Suprapubic skin (tissue), 4 donors: Measurements from ENCODE around the gene C11orf42. TPM values are rescaled to one million over a fixed set of nuclear protein-coding genes. Genes with fewer than 3 reads are reported as not detected.

Source experiments
- DNase-seq, 2 donors: peaks; one replicate each; pipeline ENCODE4 v3.0.0-alpha.2; 2019; ENCODE audit warnings: low spot score in 2 of 2
- H3K27ac ChIP-seq: fragments of 200-600 bp; sonication (generic); one replicate; pipeline ENCODE4 v1.5.1; 2019
- H3K27me3 ChIP-seq: fragments of 200-600 bp; sonication (generic); one replicate; pipeline ENCODE4 v1.5.1; 2019
- H3K36me3 ChIP-seq: fragments of 200-600 bp; sonication (generic); one replicate; pipeline ENCODE4 v1.5.1; 2019
- H3K4me1 ChIP-seq: fragments of 200-600 bp; sonication (generic); one replicate; pipeline ENCODE4 v1.5.1; 2019
- H3K4me3 ChIP-seq: fragments of 200-600 bp; sonication (generic); one replicate; pipeline ENCODE4 v1.5.1; 2019; ENCODE audit warnings: mild to moderate bottlenecking
- H3K9me3 ChIP-seq: fragments of 200-600 bp; sonication (generic); one replicate; pipeline ENCODE4 v1.5.1; 2019
- EP300 ChIP-seq: sonication (generic); formaldehyde crosslinking; IDR thresholded peaks from one replicate; pipeline ENCODE4 v1.6.1; 2017; ENCODE audit warnings: antibody characterized with exemption
- POLR2A ChIP-seq, 2 donors: fragments of 450-650 bp; IDR thresholded peaks; one replicate each; pipeline ENCODE4 v1.6.1; 2017; ENCODE audit warnings: antibody characterized with exemption in 2 of 2, mild to moderate bottlenecking in 2 of 2, moderate library complexity in 2 of 2
- POLR2AphosphoS5 ChIP-seq, 3 donors: sonication (generic); formaldehyde crosslinking; IDR thresholded peaks; one replicate each; pipeline ENCODE4 v1.6.1; 2017; ENCODE audit warnings: antibody characterized with exemption in 3 of 3
- WGBS: methylation state at CpG from one replicate; pipeline ENCODE4 v1.1.5; 2018; 5-methylcytosine and 5-hydroxymethylcytosine counted together
- total RNA-seq, 4 donors: library from RNA; depleted of rRNA; stranded (reverse); fragments of >200 nt; gene quantifications; one replicate each; pipeline ENCODE4 v1.1.0, GENCODE V29; 2016
- TF ChIP-seq, protein P1 (sequence below), 2 donors: fragments of 200-600 bp in 1 of 2; fragments of 450-650 bp in 1 of 2; sonication (generic) in 1 of 2; IDR thresholded peaks; one replicate each; pipeline ENCODE4 v1.5.1; 2016 to 2019; ENCODE audit warnings: antibody characterized with exemption in 2 of 2, mild to moderate bottlenecking in 1 of 2, moderate library complexity in 1 of 2

Gene C11orf42, protein sequence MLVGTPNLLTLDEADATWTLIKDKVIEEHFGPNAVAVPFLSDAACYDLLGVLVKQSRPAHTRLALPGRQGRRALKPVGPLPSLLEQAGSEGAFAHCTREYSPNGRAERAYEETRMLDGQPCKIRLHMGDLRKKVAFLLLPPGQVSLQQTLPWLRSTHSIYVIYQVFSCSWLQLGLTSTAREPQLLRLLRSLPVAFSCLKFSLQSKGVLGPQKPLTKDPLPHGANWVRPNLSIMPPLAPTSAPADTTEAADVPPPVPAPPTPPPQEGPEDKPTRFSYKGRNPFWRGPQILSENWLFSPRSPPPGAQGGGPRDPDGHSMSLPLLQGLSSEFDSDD
- total RNA-seq, result not detected

DNA sequence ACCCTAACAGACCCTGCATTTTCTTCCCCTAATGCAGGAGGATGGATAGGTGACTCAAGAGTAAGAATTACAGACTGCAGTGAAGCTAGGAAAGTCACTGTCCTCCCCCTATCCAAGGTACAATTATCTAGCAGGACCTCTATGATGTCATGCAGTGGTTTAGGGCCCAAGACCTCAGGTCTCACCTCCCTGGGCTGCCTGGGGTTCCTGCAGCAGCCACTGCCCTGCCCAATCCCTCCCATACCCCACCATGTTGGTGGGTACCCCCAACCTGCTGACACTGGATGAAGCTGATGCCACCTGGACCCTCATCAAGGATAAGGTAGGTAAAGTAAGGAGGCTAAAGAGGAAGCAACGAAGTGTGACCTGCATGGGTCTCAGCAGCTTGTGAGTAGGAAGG is at the start of gene C11orf42:
TSS of gene C11orf42 (plus strand) at position 192 of the 400 bp plus-strand sequence. CDS start at position 251, 59 bp downstream.
- Histone ChIP-seq H3K36me3 (peaks cover 53% of the 10 kb centered on the region), H3K4me3 (no peak within 1 kb of the TSS), H3K27me3 (no peaks in the 10 kb centered on the region), H3K4me1 (peaks cover 4% of the 10 kb centered on the region), H3K27ac (no peak within 1 kb of the TSS), H3K9me3 (no peaks in the 10 kb centered on the region)
- WGBS, result 71% methylated on average over 1 of the region's 1 CpG
- TF ChIP-seq POLR2AphosphoS5 (IDR thresholded peaks at IDR 0.05) (no peak), EP300 (no peak), POLR2A (IDR thresholded peaks at IDR 0.05) (no peak)
- TF ChIP-seq, protein P1, sequence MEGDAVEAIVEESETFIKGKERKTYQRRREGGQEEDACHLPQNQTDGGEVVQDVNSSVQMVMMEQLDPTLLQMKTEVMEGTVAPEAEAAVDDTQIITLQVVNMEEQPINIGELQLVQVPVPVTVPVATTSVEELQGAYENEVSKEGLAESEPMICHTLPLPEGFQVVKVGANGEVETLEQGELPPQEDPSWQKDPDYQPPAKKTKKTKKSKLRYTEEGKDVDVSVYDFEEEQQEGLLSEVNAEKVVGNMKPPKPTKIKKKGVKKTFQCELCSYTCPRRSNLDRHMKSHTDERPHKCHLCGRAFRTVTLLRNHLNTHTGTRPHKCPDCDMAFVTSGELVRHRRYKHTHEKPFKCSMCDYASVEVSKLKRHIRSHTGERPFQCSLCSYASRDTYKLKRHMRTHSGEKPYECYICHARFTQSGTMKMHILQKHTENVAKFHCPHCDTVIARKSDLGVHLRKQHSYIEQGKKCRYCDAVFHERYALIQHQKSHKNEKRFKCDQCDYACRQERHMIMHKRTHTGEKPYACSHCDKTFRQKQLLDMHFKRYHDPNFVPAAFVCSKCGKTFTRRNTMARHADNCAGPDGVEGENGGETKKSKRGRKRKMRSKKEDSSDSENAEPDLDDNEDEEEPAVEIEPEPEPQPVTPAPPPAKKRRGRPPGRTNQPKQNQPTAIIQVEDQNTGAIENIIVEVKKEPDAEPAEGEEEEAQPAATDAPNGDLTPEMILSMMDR (IDR thresholded peaks at IDR 0.05), result no peak
- no peak for DNase-seq

GRCh38 chr11:6156628-6157359 is 48.6 kb upstream of the C11orf42 start:
- Histone ChIP-seq H3K27me3 (no peaks in the 10 kb centered on the region), H3K9me3 (no peaks in the 10 kb centered on the region), H3K4me1 (no peaks in the 10 kb centered on the region), H3K27ac (no peak overlapping the region), H3K36me3 (no peaks in the 10 kb centered on the region), H3K4me3 (no peak overlapping the region)
- TF ChIP-seq EP300 (no peak), POLR2AphosphoS5 (IDR thresholded peaks at IDR 0.05) (no peak), POLR2A (IDR thresholded peaks at IDR 0.05) (no peak)
- TF ChIP-seq, protein P1 (IDR thresholded peaks at IDR 0.05), result no peak
- no peak for DNase-seq
- WGBS, result 81% methylated on average over 7 of the region's 7 CpGs

- WGBS, result 79% methylated on average over 1 of the region's 1 CpG
- H3K9me3 ChIP-seq, result peaks cover 3% of the 10 kb centered on the region
Observed at GRCh38 chr11:6170226-6170625, 35.1 kb upstream of the C11orf42 start, which contains the start of gene OR52B2. TSS of gene OR52B2 (minus strand) at chr11:6170326. CDS start at chr11:6170326, 0 bp downstream.

DNA sequence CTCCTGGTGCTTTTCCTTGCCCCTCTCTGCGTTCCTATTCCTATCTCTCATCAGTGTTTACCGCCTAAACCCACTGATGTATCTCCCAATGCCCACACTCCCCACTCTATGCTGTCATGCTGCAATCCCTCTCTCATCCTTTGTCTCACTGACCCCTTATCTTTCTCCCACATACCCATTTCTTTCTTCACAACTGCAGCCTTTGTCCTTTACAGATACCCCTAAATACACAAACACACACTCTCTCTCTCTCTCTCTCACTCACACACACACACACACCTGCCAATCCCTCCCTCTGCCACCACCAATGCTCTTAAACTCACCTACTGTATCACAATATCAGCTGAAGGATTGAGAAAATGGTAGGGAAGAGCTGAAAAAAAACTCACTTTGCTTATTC is 29.9 kb upstream of the C11orf42 start:
- Histone ChIP-seq H3K4me1 (no peaks in the 10 kb centered on the region), H3K27ac (no peak overlapping the region), H3K36me3 (no peaks in the 10 kb centered on the region), H3K4me3 (no peak overlapping the region), H3K9me3 (no peaks in the 10 kb centered on the region), H3K27me3 (no peaks in the 10 kb centered on the region)
- TF ChIP-seq POLR2A (IDR thresholded peaks at IDR 0.05), result no peak
- no peak for TF ChIP-seq POLR2AphosphoS5 (IDR thresholded peaks at IDR 0.05)
- TF ChIP-seq, protein P1 (IDR thresholded peaks at IDR 0.05), result no peak
- no peak for TF ChIP-seq EP300
- no peak for DNase-seq
- 72% methylated on average over 2 of the region's 2 CpGs for WGBS

More at GRCh38 chr11:6170226-6170625, 35.1 kb upstream of the C11orf42 start, which contains the start of gene OR52B2:
- no peak for DNase-seq
- Histone ChIP-seq H3K4me3 (no peak within 1 kb of the TSS), H3K4me1 (no peaks in the 10 kb centered on the region), H3K36me3 (no peaks in the 10 kb centered on the region), H3K27me3 (no peaks in the 10 kb centered on the region), H3K27ac (no peak within 1 kb of the TSS)
- TF ChIP-seq EP300 (no peak), POLR2A (IDR thresholded peaks at IDR 0.05) (no peak), POLR2AphosphoS5 (IDR thresholded peaks at IDR 0.05) (no peak)
- TF ChIP-seq, protein P1 (IDR thresholded peaks at IDR 0.05), result no peak

DNA sequence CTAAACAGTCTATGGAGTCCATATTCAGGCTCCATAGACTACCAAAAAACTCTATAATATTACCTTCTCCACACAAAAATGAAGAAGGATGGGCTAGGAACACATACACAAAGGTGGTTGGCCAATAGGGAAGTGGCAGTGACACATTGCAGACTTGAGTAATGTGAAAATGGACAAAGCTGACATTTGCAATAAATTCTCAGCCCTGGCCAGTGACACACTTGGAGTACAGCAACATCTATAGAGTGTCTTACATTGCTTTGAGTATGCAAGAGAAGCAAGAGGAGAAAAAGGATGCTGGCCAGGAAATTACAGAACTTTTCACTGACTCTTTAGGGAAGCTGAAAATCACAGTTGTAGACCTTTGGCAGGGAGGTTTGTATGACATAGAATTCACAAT is 13.6 kb upstream of the C11orf42 start:
- DNase-seq, result no peak
- H3K9me3 ChIP-seq, result no peaks in the 10 kb centered on the region
- H3K27ac ChIP-seq, result no peak overlapping the region
- no peaks in the 10 kb centered on the region for H3K4me1 ChIP-seq
- H3K27me3 ChIP-seq, result no peaks in the 10 kb centered on the region
- no peaks in the 10 kb centered on the region for H3K36me3 ChIP-seq
- TF ChIP-seq POLR2A (IDR thresholded peaks at IDR 0.05) (no peak), POLR2AphosphoS5 (IDR thresholded peaks at IDR 0.05) (no peak), EP300 (no peak)
- TF ChIP-seq, protein P1 (IDR thresholded peaks at IDR 0.05), result no peak
- no peak overlapping the region for H3K4me3 ChIP-seq
